HG03025 (cell line): ENCODE results near the gene ADARB2.

Experiments
- ATAC-seq: cut with Tn5 transposase; IDR thresholded peaks from one replicate; pipeline ENCODE4 v1.9.1; 2021; ENCODE audit warnings: mild to moderate bottlenecking, moderate library complexity; ENCODE audit not compliant: unreplicated experiment, low FRiP score

Gene ADARB2

GRCh38 chr10:1141701-1142100 lies 595.6 kb downstream of the ADARB2 start:
- ATAC-seq, result no peak

- ATAC-seq, result no peak
Observed at GRCh38 chr10:1141261-1141660, 596.1 kb downstream of the ADARB2 start.

GRCh38 chr10:1138529-1138928 lies 598.8 kb downstream of the ADARB2 start:
- no peak for ATAC-seq

DNA sequence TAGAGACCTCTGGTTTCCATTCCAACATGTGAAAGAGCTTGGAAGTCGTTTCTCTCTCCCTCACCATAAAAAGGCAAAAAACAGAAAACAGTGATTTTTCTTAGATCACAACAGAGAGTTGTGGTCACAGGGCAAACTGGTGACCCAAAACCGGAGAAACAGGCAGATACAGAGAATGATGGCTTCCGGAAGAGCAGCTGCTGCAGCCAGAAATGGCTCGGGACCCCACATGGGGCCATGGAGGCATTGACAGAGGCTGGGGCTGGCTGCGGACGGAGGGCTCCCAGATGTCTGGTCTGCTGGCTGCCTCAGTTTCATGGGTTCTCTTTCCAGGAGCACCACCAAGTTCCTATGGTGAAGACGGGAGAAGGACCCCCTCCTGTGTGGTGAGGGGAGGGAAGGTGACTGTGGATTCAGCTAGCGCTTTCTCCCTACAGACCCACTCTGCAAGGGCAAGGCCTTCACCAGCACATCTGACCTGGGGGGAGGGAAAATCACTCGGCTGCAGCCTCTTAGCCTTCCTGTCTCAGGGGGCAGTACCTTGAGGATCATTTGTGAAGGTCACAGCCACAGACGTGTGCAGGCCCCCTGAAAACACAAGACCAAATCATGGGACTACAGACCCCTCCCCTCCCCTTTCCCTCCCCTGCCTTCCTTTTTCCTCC lies 599.7 kb downstream of the ADARB2 start:
- no peak for ATAC-seq

DNA sequence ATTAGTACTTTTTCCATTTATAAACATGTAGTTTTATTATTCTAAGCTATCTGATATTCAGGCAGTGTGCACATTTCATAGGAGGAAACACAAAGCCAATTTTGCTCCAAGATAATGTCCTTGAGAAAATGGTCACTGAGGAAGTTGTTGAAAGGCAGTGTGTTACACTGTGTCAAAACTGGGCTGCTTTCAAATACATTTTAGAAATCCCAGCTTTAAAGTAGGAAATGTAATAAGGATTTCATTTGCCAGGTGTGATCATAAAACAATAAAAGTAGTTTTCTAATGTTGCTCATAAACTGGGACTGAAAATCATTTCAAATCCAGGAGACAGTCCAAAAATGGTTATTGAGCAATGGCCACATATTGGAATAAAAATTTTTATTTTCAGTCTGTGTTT lies 601.1 kb downstream of the ADARB2 start:
- ATAC-seq, result no peak

GRCh38 chr10:1134156-1134555 lies 603.2 kb downstream of the ADARB2 start:
- no peak for ATAC-seq

DNA sequence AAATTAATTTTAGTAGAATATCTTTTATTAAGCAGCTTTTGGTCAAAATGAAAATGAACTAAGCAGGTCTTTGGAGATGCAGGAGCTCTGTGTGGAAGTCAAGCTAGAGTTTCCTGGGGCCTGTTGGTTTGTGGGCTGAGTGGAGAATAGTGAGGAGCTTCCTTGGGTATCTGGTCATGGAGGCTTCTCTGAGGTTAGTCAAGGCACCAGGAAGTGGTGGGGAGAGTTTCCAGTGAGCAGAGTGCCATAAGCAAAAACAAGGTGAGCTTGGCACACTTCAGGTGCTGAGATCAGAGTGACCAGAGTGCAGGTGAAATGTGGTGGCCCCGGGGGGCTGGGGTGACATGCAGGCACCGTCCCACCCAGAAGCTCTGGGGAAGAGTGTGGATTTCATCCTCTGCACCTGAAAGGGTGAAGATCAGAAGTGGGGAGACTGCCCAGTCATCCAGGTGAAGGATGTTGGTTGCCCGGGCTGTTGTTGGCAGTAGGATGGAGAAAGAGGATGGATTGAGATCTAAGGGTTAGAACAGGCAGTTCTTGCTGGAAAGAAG lies 603.8 kb downstream of the ADARB2 start:
- no peak for ATAC-seq

DNA sequence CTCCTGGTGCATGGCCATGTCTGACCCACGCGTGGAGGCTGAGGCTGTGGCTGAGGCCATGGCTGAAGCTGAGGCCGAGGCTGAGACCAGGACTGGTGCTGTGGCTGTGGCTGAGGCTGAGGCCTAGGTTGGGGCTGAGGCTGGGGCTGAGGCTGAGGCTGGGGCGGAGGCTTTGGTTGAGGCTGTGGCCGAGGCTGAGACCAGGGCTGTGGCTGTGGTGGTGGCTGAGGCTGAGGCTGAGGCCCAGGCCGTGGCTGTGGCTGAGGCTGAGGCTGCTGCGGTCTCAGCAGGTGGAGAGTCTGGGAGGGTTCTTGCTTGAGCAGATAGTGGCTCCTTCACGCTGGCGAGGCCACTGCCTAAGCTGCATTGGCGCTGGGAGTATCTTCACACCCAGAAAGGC lies 604.7 kb downstream of the ADARB2 start:
- ATAC-seq, result no peak

- ATAC-seq, result no peak
Observed at GRCh38 chr10:1130995-1131790, 606.1 kb downstream of the ADARB2 start.

DNA sequence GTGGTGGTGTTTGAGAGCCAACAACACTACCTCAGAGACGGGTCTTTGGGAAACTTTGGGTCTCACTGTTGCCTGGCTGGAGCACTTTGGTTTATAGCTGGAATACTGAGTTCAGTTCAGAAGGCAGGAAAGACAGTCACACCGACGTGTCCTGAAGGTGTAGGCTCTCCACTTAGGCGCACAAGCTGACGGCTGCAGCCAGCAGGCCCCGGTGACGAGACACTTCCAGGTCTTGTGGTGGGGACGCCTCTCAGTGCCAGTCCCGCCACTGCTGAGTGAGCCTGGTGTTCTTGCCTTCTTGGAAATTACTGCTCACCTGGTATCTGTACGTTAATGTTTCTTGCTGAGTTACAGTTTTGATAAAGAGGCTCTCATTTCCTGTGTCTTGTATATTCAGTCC lies 607.1 kb downstream of the ADARB2 start:
- ATAC-seq, result no peak

DNA sequence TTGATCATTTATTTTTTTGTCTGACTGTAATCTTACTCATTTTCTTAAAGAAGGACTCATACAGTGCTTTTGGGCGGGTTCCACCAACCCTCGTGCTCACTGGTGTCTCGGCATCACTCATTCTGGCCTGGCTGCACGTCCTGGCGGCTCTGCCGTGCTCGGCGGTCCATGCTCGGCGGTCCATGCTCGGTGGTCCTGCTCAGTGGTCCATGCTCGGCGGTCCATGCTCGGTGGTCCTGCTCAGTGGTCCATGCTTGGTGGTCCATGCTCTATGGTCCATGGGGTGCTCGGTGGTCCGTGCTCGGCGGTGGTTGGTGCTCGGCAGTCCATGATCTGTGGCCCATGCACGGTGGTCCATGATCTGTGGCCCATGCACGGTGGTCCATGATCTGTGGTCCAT lies 608.7 kb downstream of the ADARB2 start:
- ATAC-seq, result no peak

DNA sequence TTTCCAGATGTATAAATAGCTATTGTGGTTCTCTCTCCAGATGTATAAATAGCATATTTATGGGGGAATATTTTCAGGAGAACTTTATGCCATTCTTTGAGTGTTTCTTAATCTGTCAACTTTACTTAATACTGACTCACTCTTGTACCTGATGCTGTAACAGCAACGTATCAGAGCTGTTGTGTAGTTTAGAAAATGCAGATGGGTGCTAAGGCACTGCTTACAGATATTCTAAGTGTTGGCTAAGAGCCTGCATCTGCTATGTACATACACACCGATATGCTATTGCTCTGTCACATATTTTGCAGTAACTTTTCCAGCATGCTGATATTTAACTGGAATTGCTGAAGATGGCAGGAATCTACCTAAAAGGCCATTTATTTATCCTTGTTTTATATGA lies 609.2 kb downstream of the ADARB2 start:
- ATAC-seq, result no peak

DNA sequence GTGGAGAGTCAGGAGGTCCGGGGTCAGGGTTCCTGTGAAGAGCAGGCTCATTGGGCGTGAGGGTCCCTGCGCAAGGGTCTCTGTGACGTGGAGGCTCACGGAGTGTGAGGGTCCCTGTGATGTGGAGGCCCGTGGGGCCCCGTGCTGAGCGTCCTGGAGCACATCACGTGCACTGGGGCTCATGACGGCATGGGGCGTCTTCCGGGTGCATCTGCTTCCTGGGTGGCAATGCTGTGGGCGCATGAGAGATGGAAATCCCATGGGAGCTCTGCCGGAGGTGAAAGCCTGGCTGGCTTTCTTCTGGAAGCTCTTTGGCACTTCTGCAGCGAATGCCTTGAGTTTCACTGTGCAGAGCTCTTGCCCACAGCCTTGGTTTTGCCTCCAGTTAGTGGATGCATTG lies 609.7 kb downstream of the ADARB2 start:
- no peak for ATAC-seq
